GM19351 (cell line): ENCODE data around the gene MMP20.

ENCODE experiments used
- ATAC-seq: cut with Tn5 transposase; IDR thresholded peaks from one replicate; pipeline ENCODE4 v1.9.1; 2021; ENCODE audit warnings: mild to moderate bottlenecking, moderate library complexity; ENCODE audit not compliant: unreplicated experiment

MMP20 gene

DNA sequence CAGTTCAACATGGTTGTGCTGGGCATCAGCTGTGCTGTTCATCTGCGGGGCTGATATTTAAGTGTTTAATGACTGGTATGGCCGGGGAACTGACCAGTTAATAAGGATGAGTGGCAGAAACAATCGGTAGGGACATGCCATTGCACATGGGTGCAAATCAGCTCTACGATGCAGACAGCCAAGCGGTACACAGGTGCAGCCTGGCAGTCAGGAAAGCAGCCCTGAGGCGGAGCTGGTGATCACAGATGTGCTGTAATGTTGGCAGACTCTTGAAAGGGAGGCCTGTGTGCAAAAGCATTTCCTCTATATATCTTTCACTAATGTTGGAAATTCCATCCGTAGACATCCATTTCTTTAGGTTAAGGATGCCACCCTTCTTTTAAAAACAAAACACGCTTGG, 1.1 kb downstream of the MMP20 start:
- no peak for ATAC-seq

DNA sequence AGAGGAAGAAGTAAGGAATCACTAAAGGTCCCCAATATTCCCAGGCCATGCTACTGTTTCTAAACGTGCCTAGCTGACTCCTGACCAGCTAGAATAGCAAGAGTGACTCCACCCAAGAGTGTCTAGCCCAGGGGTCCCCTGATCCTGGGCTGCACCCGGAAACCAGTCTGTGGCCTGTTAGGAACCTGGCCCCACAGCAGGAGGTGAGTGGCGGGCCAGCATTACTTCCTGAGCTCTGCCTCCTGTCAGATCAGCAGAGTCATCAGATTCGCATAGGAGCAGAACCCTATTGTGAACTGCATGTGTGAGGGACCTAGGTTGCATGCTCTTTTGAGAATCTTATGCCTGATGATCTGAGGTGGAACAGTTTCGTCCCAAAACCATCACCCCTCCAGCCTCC, 2.0 kb downstream of the MMP20 start:
- ATAC-seq: no peak

DNA sequence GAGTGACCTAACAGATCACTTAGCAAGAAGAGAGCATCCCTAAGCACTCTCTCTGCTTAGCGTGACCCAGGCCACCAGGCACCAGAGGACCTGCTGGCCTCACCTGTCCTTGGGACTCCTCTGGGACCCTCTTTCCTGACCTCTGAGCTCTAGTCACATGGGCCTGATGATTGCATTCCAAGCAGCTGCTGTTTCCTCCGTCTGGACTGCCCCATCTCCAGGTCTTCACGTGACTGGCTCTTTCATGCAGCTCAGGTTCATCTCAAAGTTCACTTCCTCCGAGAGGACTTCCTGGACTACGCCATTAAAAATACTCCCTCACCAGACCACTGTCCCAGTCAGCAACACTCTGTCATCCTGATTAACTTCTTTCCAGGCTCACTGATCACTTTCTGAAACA, 2.9 kb downstream of the MMP20 start:
- no peak for ATAC-seq

DNA sequence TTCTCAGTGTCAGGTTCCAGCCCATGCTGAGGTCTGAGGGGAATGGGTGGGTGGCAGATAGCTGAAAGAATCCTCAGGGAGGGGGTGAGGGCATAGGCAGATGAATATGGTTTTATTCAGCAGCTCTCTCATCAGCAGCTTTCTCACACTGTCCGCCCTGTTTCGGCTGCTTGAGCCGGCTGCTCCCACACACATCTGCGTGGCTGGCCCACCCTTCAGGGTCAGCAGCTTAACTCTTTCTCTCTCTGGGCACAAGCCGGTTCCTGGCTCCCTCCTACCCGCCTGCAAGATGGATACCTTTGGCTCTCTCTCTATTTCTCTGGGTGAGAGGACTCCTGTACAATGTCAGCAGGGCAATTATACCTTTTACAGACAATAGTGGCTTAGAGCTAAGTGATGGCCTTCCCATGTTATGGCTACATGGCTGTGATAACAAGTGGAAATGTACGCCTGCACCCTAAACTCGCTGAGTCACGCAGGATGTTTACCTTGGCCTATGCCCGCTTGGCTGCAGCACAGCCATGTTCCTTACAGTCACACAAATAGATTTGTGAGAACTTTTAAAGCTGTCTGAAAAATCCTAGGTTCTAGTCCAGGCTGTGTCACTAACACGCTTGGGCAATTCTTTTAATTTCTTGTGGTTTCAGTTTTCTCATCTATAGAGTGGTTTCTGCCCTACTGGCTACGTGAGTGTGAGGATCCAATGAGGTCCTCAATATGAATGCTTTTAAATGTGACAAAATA, 4.1 kb downstream of the MMP20 start:
- peak; percentile 92 for ATAC-seq

DNA sequence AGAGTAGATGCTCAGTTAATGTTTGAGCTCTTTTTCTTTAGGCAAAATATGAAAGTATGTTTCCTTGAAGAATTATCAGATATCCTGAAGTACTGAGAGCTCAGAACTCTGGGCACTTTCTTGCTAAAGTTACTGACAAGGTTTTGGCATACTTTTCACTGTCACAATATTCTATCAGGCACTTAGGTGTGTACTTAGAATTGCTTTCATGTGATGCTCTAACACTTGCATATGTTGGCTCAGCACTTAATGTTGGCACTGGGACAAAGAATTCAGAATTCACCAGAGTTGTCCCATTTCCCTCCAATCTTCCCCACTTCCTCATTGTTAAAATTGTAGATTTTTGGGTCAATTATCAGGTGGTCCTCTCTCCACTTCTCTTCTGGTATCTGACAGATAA, 5.0 kb downstream of the MMP20 start:
- ATAC-seq: no peak

DNA sequence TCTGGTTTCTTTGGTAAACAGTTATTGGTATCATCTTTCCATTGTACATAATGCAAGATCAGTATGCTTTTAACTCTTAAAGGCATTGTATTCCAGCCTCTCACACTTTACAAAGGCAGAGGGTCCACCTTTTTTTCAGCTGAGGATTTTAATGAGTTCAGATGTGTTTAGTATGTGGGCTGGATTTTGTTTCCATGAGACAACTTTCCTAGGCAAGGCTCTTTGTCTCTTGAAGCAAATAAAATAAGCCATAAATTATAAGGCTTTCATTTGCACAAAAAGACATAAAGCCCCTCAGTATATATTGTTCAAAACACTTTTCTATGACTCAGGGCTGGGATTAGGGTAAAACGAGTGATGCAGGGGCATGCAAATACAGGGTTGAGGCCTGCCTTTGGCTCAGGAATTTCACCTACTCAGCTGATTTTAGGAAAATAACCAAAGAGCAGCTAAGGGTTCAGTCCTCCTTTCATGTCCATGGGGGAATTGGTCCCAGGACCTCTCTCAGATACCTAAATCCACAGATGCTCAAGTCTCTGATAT, 7.6 kb downstream of the MMP20 start:
- ATAC-seq: no peak

DNA sequence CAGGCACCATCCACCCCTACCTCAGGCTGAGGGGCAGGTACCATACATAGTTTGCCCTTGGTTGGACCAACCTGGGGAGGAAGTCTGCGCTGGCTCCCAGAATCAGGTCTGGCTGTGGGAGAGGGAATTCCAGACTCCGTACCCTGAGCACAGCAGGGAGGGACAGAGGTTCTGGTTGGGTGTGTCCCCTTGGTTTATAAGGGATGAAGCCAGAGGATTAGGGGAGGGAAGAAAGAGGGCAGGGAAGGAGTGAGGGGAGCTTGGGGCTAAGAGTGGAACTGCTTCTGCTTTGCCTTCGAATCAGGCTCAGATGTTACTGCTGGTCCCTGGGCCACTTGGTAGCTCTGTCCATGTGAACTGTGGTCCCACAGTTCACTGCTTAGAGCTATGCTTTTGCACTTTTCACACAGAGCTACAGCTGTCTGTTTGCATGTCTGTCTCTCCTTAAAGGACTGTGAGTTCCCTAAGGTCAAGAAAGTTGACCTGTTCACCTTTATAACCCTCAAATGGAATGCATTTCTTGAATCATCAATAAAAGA, 9.2 kb downstream of the MMP20 start:
- no peak for ATAC-seq

DNA sequence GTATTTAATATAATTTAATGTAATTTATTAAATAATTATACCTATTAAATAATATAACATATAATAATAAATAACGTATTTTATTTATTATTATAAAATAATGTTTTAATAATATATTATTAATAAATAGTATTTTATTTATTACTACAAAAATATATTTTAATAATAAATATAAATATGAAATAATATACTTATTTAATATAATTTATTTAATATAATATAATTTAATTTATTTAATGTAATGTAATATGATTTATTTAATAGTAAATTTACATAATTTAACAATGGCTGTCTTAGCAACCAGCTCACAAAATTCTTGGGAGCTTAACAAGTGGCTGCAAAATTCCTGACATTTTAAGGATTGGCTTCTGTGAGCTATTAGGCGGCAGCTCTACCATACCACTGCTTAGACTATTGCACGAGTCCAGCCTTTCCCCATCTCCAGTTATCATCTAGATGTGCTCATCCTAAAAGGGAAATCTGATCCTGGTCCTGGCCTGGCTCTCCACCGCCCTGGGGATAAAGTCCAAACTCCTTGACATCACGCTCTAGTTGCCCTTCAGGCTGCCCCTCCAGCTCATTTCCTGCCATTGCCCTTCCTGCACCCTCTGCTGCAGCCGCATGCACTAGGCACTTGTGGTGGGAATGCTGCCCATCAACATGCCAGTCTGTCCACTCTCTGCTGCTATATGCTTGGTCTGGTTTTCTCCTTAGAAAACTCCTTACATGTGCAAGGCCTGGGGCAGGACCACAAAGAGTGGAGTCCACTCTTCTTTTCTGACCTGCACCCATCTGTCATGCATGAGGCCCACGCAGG, 9.8 kb downstream of the MMP20 start:
- no peak for ATAC-seq

DNA sequence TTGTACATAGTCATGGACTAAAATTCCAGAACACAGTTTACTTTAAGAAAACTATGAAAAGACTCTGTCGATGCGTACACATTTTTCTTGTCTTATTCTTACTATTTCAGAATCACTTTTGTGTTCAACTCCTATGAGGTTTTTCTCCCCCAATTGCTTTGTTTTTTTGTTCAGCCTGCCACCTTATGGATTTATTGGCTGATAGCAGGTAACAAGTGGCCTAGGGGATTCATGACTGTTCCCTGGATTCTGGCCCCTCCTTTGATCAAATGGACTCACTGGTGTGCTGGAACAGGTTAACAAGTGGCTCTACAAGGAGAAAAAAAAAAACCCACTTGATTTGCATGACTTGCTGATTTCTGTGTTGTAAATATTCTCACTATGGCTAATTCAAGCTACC, 10.6 kb downstream of the MMP20 start:
- ATAC-seq: no peak

DNA sequence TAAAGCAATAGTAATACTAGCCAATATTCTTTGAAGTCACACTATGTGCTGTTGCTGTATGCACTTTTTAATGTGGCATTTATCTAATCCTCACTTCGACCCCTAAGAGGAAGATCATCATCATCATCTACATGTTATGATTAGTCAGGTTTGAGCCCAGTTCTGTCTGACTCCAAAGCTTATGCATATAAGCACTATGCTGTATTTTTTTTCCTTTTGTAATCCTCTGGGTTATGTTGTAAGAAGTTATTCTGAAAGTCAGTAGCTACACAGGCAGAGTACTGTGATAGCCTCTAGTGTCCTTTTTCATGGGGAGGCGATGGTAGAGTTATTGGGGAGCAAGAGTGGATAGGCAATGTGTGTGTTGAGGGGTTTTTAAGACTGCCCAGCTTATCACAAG, 11.1 kb downstream of the MMP20 start:
- ATAC-seq: no peak

DNA sequence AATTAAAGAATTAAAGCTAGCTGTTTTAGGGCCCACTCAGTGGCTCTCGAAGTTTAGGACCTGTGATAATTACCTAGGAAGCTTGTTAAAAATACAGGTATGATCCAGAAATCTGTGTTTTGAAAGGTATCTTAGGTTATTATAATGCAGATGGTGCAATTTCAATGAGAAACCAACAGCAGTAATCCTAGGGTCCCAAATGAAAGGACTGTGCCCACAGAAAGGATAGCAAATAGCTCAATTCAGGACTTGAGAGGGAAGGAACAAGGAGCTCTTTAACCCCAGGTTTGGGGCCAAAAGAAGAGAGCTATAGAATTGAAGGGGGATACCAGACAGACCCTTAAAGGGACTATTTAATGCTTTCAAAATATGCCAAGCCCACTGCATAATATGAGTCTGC, 11.7 kb downstream of the MMP20 start:
- no peak for ATAC-seq

DNA sequence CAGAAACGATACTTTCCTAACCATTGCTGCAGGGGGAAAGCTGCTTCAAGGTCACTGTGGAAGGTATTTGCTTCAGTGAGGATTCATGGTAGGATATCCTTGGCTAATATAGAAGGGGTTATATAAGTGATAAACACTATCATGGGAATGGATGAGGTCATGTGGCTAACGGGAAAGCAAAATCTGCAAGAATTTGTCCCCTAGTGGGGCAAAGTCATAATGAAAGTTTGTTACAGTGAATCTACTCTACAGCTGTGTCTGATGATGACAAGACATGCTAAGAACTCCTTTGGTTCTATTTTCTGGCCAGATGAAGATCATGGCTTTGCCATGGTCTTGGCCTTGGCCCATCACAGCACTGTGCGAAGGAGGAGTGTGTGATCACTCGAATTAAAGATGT, 13.8 kb downstream of the MMP20 start:
- peak; percentile 48 for ATAC-seq

DNA sequence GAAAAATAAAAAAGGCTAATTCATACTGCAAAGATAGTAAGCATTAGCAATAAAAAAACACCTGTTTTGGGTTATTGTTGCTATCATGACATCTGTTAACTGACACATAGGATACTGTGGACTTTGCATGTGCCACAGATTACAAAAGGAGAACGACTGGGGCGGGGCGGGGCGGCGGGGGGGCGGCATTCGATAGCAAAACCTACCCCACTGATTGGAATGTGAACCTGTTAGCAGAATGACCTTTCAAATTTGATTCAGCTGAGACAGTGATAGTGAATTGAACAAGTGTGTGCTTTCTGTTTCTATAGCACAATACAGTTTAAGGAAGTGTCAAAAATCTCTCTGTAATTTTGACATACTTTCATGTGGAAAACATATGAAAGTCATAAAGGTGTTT, 14.9 kb downstream of the MMP20 start:
- ATAC-seq: peak; percentile 46

DNA sequence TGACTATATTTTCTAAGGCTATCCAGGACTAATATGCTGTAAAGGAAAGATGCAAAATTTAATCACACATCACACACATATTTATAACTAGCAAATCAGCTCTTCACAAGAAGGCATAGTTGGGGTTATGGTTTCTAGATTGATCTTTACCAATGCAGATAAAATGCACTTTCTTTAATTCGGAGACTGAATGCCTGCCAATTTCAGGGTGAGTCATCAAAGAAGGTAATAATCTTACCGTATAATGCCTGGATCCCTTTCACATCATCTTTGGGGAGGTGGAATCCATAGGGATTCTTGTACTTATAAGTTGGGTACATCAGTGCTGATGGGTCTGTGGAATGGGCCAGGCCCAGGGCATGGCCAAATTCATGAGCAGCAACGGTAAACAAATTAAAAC, 16.4 kb downstream of the MMP20 start:
- no peak for ATAC-seq

DNA sequence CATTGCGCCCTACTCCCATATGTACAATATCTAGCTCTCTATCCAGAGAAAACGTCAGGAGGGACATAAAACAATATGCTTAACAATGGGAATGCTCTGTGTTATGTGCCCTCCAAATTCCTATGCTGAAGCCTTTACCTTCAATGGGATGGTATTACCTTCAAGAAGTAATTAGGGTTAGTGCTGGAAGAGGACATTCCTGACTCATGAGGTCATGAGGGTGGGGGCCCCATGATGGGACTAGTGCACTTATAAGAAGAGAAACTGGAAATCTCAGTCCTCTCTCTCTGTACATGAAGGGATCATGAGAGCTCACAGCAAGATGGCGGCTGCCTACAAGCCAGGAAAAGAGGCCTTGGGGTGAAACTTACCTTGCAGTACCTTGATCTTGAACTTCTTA, 20.3 kb downstream of the MMP20 start:
- no peak for ATAC-seq

DNA sequence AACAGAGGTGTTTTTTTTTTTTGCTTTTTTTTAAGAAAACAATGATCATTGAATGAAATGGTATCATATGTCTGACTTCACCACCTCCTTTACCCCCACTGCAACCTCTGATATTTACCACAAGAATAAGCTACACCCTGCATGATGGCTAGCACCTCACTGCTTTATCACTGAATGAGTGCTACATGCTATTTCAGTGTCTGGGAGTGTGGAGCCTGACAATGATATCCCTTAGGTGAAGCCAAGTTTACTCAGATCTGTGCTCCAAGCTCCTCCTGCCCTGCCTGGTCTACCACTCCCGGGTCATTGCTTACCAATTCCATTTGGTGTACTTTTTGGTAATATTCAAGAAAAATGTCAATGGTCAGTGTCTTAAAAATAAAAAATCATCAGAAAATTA, 21.1 kb downstream of the MMP20 start:
- ATAC-seq: no peak

DNA sequence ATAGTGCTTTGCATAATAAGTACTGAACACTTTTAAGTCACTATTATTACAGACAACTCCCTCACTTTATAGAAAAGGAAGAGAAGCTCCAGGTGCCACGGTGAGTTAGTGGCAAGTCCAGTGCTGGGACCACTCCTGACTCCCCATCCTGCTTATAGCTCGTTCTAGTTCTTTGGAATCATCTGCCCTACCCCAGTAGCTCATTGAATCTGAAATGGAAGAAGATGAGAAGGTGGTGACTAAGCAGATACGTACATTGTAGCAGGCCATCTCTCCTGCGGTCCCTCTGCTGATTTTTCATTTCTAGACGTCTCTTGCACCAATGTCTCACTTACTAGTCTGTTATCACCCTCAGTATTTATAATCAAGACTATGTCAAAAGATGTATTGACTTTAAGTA, 21.6 kb downstream of the MMP20 start:
- no peak for ATAC-seq

DNA sequence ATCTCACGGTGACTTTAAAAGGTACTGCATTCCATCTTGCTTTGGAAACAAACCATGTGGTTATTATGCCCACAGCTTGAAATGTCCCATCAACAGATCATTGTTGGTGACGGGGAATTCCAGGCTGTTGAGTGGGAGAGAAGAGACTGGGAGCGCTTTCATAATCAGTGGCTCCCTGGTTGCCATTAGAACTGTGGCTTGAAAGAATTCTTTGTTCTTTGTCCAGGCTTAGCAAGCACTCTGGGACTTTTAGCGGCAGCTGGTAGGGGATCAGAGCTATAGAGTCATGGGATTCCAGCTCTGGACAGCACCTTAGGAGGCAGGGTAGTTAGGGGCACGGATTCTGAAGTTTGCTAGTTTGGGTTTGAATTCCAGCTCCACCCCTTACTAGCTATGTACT, 22.0 kb downstream of the MMP20 start:
- ATAC-seq: no peak

DNA sequence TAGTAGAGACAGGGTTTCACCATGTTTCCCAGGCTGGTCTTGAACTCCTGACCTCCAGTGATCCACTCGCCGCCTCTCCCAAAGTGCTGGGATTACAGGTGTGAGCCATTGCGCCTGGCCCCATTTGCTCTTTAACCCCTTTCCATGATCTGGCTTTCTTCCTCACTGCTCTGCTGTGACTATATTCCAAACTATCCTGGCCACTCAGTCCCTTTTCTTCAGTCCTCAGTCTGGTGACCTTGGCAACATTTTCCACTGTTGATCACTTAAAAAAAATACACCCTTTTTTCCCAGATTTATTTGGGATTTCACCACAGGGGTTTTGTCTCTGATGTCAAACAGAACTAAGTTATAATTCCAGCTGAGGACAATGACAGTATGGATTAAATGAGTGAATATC, 24.5 kb downstream of the MMP20 start:
- ATAC-seq: no peak

DNA sequence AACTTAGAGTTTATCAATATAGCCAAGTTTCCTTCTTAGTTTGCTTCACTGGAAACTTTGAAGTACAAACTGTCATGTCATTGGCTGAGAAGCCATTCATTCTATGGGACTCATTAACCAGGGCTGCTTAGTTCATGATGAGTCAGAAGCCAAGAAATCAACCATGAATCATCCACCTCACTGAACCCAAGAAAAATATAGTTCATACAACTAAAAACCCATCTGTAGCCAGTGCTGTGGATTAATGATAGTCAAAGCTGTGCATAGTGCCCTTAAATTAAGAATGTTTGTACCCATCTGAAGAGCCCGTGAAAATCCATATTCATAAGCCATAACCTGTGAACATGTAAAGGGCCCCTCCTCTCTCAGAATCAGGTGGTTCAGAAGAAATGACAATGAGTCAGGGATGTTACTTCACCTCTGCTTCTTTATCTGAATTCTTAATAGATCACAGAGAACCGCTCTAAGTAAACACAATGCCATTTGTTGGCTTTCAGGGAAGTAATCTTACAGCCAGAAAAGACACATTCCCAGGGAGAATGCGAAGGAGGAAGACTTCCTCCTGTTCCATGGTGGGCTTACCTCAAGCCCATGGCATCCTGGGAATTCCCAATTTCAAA, 25.4 kb downstream of the MMP20 start:
- ATAC-seq: peak; percentile 92

DNA sequence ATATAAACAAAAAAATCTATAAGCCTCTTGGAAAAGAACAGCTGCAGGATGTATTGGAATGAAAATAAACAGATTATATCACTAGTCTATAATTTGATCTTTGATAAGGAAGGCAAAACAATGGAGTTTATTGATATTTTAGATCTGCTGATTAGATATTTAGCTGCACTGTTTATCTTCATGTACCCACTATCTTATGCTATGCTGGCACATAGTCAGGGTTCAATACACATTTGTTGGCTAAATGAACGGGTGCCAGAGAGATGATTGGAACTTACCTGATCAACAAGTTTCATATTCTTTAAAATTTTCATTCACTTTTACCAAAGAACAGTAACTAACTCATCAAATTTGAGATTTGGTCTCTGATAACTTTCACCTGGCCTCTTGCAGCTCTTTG, 26.9 kb downstream of the MMP20 start:
- no peak for ATAC-seq

DNA sequence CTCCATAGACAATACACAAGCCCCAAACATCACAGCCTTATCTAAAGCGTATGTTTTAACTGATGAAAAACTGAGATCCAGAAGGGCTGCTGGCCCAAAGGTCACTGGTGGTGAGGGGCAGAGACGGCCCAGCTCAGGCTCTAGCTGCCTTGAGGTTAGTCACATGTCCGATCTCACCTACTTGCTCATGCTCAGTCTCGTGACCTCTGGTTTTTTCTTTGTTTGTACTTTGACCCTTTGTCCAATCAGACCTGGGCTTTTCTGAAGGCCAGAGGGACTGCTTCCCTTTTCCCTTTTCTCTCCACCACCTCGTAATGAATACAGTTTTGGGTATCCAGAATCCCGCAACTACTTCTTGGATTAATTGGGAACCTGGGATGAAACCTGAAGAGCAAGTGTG, 28.6 kb downstream of the MMP20 start:
- ATAC-seq: no peak
